Suprapubic skin (tissue), 4 donors: ENCODE measurements around the gene CCSER1.

ENCODE experiments used
- CTCF ChIP-seq, 2 donors: fragments of 200-600 bp in 1 of 2; fragments of 450-650 bp in 1 of 2; sonication (generic) in 1 of 2; IDR thresholded peaks; one replicate each; pipeline ENCODE4 v1.5.1; 2016 to 2019; ENCODE audit warnings: antibody characterized with exemption in 2 of 2, mild to moderate bottlenecking in 1 of 2, moderate library complexity in 1 of 2
- POLR2A ChIP-seq, 2 donors: fragments of 450-650 bp; IDR thresholded peaks; one replicate each; pipeline ENCODE4 v1.6.1; 2017; ENCODE audit warnings: antibody characterized with exemption in 2 of 2, mild to moderate bottlenecking in 2 of 2, moderate library complexity in 2 of 2
- POLR2AphosphoS5 ChIP-seq, 3 donors: sonication (generic); formaldehyde crosslinking; IDR thresholded peaks; one replicate each; pipeline ENCODE4 v1.6.1; 2017; ENCODE audit warnings: antibody characterized with exemption in 3 of 3

GRCh38 chr4:90844241-90844640, 717.0 kb downstream of the CCSER1 start:
- TF ChIP-seq POLR2AphosphoS5 (IDR thresholded peaks at IDR 0.05), result no peak
- no peak for TF ChIP-seq CTCF (IDR thresholded peaks at IDR 0.05)
- no peak for TF ChIP-seq POLR2A (IDR thresholded peaks at IDR 0.05)
